Type B pancreatic cell (in vitro differentiated cells): Measurements from ENCODE around the gene ATG7. TPM values are rescaled to one million over a fixed set of nuclear protein-coding genes. Genes with fewer than 3 reads are reported as not detected.
A peak's percentile ranks its signal among the peaks of the same experiment; 100 is the strongest.
"Not testable (repeated sequence)": the region's sequence is repeated elsewhere in the genome, so short reads cannot be mapped to it uniquely, and the experiment has no call there.

ENCODE experiments used
- DNase-seq: peaks from one replicate; pipeline ENCODE4 v3.0.0; 2021; ENCODE audit warnings: mixed read lengths; ENCODE audit not compliant: unreplicated experiment; ENCODE audit errors: extremely low spot score
- H3K27ac Mint-ChIP-seq: 2 replicates; pipeline ENCODE4 v1.8.0; 2021; ENCODE audit warnings: mild to moderate bottlenecking, mixed read lengths
- H3K27me3 Mint-ChIP-seq: 2 replicates; pipeline ENCODE4 v1.8.0; 2021; ENCODE audit warnings: mixed read lengths
- H3K36me3 Mint-ChIP-seq: 2 replicates; pipeline ENCODE4 v1.8.0; 2021; ENCODE audit warnings: mixed read lengths
- H3K4me1 Mint-ChIP-seq: one replicate; pipeline ENCODE4 v1.8.0; 2021; ENCODE audit warnings: mixed read lengths; ENCODE audit not compliant: unreplicated experiment
- H3K4me3 Mint-ChIP-seq: 2 replicates; pipeline ENCODE4 v1.8.0; 2021; ENCODE audit warnings: mild to moderate bottlenecking, mixed read lengths
- H3K9me3 Mint-ChIP-seq: 2 replicates; pipeline ENCODE4 v1.8.0; 2021; ENCODE audit warnings: mixed read lengths
- CTCF ChIP-seq: fragments of 200-600 bp; sonication (generic); conservative IDR thresholded peaks from 2 replicates; pipeline ENCODE4 v1.5.0; 2021; ENCODE audit warnings: antibody characterized with exemption, mild to moderate bottlenecking
- total RNA-seq: library from RNA; stranded (reverse); gene quantifications from 2 replicates; pipeline ENCODE4 v1.2.1, GENCODE V29; 2021; ENCODE audit warnings: low replicate concordance

ATG7 gene
- total RNA-seq, 1 donor from 2014 or later, result 32.4 TPM

DNA sequence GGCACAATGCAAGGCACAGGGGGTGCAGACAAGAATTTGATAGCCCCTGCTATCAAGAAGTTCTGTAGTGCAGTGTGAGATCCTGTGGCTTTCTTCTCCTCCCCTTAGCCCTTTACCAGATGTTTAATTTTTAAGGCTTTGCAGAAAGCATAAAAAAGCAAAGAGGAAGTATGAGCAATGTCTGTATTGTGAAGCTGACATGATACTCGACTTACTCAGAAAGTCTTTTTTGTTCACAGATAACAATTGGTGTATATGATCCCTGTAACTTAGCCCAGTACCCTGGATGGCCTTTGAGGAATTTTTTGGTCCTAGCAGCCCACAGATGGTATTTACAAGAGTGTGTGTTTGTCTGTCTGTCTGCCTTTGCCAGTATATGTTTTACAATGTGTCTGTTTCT, 58.9 kb downstream of the ATG7 start:
- no peak for TF ChIP-seq CTCF
- H3K4me1 Mint-ChIP-seq, result peaks cover 5% of the 10 kb centered on the region
- H3K36me3 Mint-ChIP-seq, result peaks cover 5% of the 10 kb centered on the region
- H3K4me3 Mint-ChIP-seq, result no peak overlapping the region
- no peak for DNase-seq
- no peaks in the 10 kb centered on the region for H3K9me3 Mint-ChIP-seq
- H3K27me3 Mint-ChIP-seq, result no peaks in the 10 kb centered on the region
- H3K27ac Mint-ChIP-seq, result no peak overlapping the region

GRCh38 chr3:11335056-11335608, 62.9 kb downstream of the ATG7 start:
- H3K27me3 Mint-ChIP-seq, result no peaks in the 10 kb centered on the region
- H3K4me3 Mint-ChIP-seq, result no peak overlapping the region
- DNase-seq, result no peak
- peaks cover 5% of the 10 kb centered on the region for H3K4me1 Mint-ChIP-seq
- H3K27ac Mint-ChIP-seq, result peak overlapping the region; percentile 57
- TF ChIP-seq CTCF, result peak; percentile 81
- H3K9me3 Mint-ChIP-seq, result no peaks in the 10 kb centered on the region
- H3K36me3 Mint-ChIP-seq, result peaks cover 8% of the 10 kb centered on the region

DNA sequence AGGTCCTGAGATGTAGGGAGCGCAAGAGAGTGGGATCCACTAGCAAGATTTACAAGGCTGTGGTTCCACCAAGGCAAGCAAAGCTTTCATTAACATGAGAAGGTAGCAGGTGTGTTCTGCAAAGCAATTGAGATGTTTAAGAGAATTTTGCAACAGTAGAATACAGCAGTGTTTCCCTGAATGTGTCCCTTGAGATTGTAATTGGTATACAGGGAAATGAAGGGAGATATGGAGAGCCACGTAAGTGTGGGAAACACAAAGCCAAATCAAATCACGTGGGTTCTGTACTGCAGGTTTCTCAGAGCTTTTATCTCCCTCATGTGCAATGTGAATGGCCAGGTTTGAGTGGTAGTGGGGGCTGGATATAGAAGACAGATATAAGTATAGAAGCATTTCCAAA, 67.3 kb downstream of the ATG7 start:
- Mint-ChIP-seq H3K4me3 (no peak overlapping the region), H3K9me3 (no peaks in the 10 kb centered on the region), H3K36me3 (peaks cover 17% of the 10 kb centered on the region), H3K27me3 (no peaks in the 10 kb centered on the region), H3K27ac (no peak overlapping the region), H3K4me1 (peaks cover 5% of the 10 kb centered on the region)
- no peak for TF ChIP-seq CTCF
- no peak for DNase-seq

DNA sequence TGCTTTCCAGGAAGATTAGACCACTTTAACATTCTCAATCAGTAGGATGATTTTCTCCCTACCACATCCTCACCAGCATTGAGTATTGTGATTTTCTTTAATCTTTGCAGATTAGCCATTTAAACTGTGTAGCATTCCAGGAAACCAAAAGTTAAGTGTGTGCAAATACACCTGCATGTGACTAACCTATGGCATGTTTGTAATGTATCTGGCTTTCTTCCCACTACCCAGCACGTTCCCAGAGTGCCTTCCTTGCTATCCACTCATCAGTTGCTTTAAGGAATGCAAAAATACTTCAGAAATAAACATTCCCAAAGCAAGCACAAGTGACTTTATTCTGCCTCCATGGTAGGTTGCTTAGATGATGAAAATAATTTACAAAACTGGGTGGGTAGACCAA, 74.2 kb downstream of the ATG7 start:
- Mint-ChIP-seq H3K4me1 (peaks cover 13% of the 10 kb centered on the region), H3K27me3 (no peaks in the 10 kb centered on the region), H3K9me3 (no peaks in the 10 kb centered on the region), H3K36me3 (peaks cover 54% of the 10 kb centered on the region), H3K4me3 (no peak overlapping the region), H3K27ac (no peak overlapping the region)
- no peak for DNase-seq
- TF ChIP-seq CTCF, result no peak

DNA sequence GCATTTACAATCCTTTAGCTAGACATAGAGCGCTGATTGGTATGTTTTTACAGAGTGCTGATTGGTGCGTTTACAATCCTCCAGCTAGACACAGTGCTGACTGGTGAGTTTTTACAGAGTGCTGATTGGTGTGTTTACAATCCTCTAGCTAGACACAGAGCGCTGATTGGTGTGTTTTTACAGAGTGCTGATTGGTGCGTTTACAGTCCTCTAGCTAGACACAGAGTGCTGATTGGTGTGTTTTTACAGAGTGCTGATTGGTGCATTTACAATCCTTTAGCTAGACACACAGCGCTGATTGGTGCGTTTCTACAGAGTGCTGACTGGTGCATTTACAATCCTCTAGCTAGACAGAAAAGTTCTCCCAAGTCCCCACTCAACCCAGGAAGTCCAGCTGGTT, 76.7 kb downstream of the ATG7 start:
- Mint-ChIP-seq H3K36me3 (peaks cover 65% of the 10 kb centered on the region), H3K4me1 (peaks cover 13% of the 10 kb centered on the region)
- H3K4me3 Mint-ChIP-seq, H3K9me3 Mint-ChIP-seq, H3K27ac Mint-ChIP-seq, H3K27me3 Mint-ChIP-seq, DNase-seq: not testable (repeated sequence)

DNA sequence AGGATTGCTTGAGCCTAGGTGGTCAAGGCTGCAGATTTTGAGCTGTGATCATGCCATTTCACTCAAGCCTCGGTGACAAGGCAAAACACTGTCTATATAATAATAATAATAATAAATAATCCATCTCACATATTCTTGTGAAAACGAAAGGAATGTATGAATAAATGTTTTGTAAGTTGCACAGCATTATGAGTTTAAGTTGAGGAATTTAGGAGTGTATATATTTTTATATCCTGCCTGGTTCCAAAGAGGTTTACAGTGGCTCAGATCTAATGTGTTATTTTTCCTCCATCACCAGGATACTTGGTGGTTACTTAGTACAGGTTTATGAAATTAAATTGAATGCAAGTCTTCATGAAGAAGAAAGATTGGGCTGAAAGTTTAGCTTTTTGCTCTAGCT, 77.2 kb downstream of the ATG7 start:
- H3K27ac Mint-ChIP-seq, result no peak overlapping the region
- no peaks in the 10 kb centered on the region for H3K27me3 Mint-ChIP-seq
- H3K4me1 Mint-ChIP-seq, result peaks cover 13% of the 10 kb centered on the region
- no peak overlapping the region for H3K4me3 Mint-ChIP-seq
- peaks cover 61% of the 10 kb centered on the region for H3K36me3 Mint-ChIP-seq
- no peak for TF ChIP-seq CTCF
- H3K9me3 Mint-ChIP-seq, result peaks cover 3% of the 10 kb centered on the region
- DNase-seq, result no peak
